Suprapubic skin (tissue), 4 donors: ENCODE measurements around the gene TSPAN14. TPM values are rescaled to one million over a fixed set of nuclear protein-coding genes. Genes with fewer than 3 reads are reported as not detected.
A peak's percentile ranks its signal among the peaks of the same experiment; 100 is the strongest.

Experiments
- DNase-seq, 2 donors: peaks; one replicate each; pipeline ENCODE4 v3.0.0-alpha.2; 2019; ENCODE audit warnings: low spot score in 2 of 2
- H3K27ac ChIP-seq: fragments of 200-600 bp; sonication (generic); one replicate; pipeline ENCODE4 v1.5.1; 2019
- H3K27me3 ChIP-seq: fragments of 200-600 bp; sonication (generic); one replicate; pipeline ENCODE4 v1.5.1; 2019
- H3K36me3 ChIP-seq: fragments of 200-600 bp; sonication (generic); one replicate; pipeline ENCODE4 v1.5.1; 2019
- H3K4me1 ChIP-seq: fragments of 200-600 bp; sonication (generic); one replicate; pipeline ENCODE4 v1.5.1; 2019
- H3K4me3 ChIP-seq: fragments of 200-600 bp; sonication (generic); one replicate; pipeline ENCODE4 v1.5.1; 2019; ENCODE audit warnings: mild to moderate bottlenecking
- H3K9me3 ChIP-seq: fragments of 200-600 bp; sonication (generic); one replicate; pipeline ENCODE4 v1.5.1; 2019
- CTCF ChIP-seq, 2 donors: fragments of 200-600 bp in 1 of 2; fragments of 450-650 bp in 1 of 2; sonication (generic) in 1 of 2; IDR thresholded peaks; one replicate each; pipeline ENCODE4 v1.5.1; 2016 to 2019; ENCODE audit warnings: antibody characterized with exemption in 2 of 2, mild to moderate bottlenecking in 1 of 2, moderate library complexity in 1 of 2
- EP300 ChIP-seq: sonication (generic); formaldehyde crosslinking; IDR thresholded peaks from one replicate; pipeline ENCODE4 v1.6.1; 2017; ENCODE audit warnings: antibody characterized with exemption
- POLR2A ChIP-seq, 2 donors: fragments of 450-650 bp; IDR thresholded peaks; one replicate each; pipeline ENCODE4 v1.6.1; 2017; ENCODE audit warnings: antibody characterized with exemption in 2 of 2, mild to moderate bottlenecking in 2 of 2, moderate library complexity in 2 of 2
- POLR2AphosphoS5 ChIP-seq, 3 donors: sonication (generic); formaldehyde crosslinking; IDR thresholded peaks; one replicate each; pipeline ENCODE4 v1.6.1; 2017; ENCODE audit warnings: antibody characterized with exemption in 3 of 3
- WGBS: methylation state at CpG from one replicate; pipeline ENCODE4 v1.1.5; 2018; 5-methylcytosine and 5-hydroxymethylcytosine counted together
- total RNA-seq, 4 donors: library from RNA; depleted of rRNA; stranded (reverse); fragments of >200 nt; gene quantifications; one replicate each; pipeline ENCODE4 v1.1.0, GENCODE V29; 2016

Gene TSPAN14
- total RNA-seq, 4 donors from 2014 or later = 99.7 to 145 (median 122) TPM

GRCh38 chr10:80492848-80493521 lies 38.9 kb downstream of the TSPAN14 start:
- Histone ChIP-seq H3K27me3 (no peaks in the 10 kb centered on the region), H3K36me3 (peaks cover 32% of the 10 kb centered on the region), H3K4me1 (peaks cover 97% of the 10 kb centered on the region), H3K9me3 (no peaks in the 10 kb centered on the region), H3K27ac (peak overlapping the region; percentile 47), H3K4me3 (no peak overlapping the region)
- TF ChIP-seq POLR2A (IDR thresholded peaks at IDR 0.05) = no peak
- no peak for TF ChIP-seq CTCF (IDR thresholded peaks at IDR 0.05)
- no peak for TF ChIP-seq POLR2AphosphoS5 (IDR thresholded peaks at IDR 0.05)
- no peak for TF ChIP-seq EP300
- WGBS = 75% methylated on average over 6 of the region's 6 CpGs
- no peak for DNase-seq

- DNase-seq = no peak
- no peak for TF ChIP-seq CTCF (IDR thresholded peaks at IDR 0.05)
- TF ChIP-seq EP300 = no peak
- TF ChIP-seq POLR2A (IDR thresholded peaks at IDR 0.05) = no peak
- no peak for TF ChIP-seq POLR2AphosphoS5 (IDR thresholded peaks at IDR 0.05)
- peaks cover 97% of the 10 kb centered on the region for H3K4me1 ChIP-seq
- no peaks in the 10 kb centered on the region for H3K9me3 ChIP-seq
- H3K4me3 ChIP-seq = no peak overlapping the region
- H3K27ac ChIP-seq = peak overlapping the region; percentile 47
- 30% methylated on average over 3 of the region's 4 CpGs for WGBS
- no peaks in the 10 kb centered on the region for H3K27me3 ChIP-seq
- H3K36me3 ChIP-seq = peaks cover 32% of the 10 kb centered on the region
Measured at GRCh38 chr10:80493522-80494051, 39.5 kb downstream of the TSPAN14 start.

DNA sequence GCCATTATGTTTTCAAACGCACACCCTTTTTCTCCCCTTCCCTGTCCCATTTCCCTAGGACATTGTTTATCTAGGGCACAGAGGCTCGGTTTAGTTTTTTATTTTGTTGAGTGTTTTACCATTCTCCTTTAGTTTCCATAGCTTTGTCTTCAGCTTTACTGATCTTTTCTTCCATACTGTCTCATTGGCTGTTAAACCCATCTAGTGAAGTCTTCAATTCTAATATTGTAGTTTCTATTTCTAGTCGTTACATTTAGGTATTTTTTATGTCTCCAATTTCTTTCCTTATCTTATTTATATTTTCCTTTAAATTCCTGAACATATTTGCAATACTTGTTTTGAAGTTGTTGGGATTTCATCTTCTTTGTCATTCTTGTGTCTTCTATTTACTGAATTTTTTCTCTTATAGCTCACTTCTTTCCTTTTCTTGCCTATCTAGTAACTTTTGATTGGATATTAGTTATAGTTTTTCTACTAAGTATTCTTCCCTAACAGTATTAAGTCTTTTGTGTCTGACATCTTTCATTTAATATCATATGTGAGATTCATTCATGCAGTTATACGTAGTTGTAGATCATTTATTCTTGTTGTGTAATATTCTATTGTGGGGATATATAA lies 42.6 kb downstream of the TSPAN14 start:
- Histone ChIP-seq H3K4me1 (peaks cover 100% of the 10 kb centered on the region), H3K27ac (peak overlapping the region; percentile 87), H3K27me3 (no peaks in the 10 kb centered on the region), H3K4me3 (no peak overlapping the region), H3K36me3 (peaks cover 5% of the 10 kb centered on the region), H3K9me3 (no peaks in the 10 kb centered on the region)
- no peak for TF ChIP-seq POLR2A (IDR thresholded peaks at IDR 0.05)
- TF ChIP-seq POLR2AphosphoS5 (IDR thresholded peaks at IDR 0.05) = no peak
- no peak for TF ChIP-seq EP300
- TF ChIP-seq CTCF (IDR thresholded peaks at IDR 0.05) = no peak
- no peak for DNase-seq
- WGBS = 91% methylated on average over 4 of the region's 4 CpGs

GRCh38 chr10:80497187-80498077 lies 43.3 kb downstream of the TSPAN14 start:
- no peak for TF ChIP-seq POLR2AphosphoS5 (IDR thresholded peaks at IDR 0.05)
- no peak for TF ChIP-seq EP300
- TF ChIP-seq CTCF (IDR thresholded peaks at IDR 0.05) = no peak
- no peak for TF ChIP-seq POLR2A (IDR thresholded peaks at IDR 0.05)
- no peaks in the 10 kb centered on the region for H3K27me3 ChIP-seq
- H3K27ac ChIP-seq = peak overlapping the region; percentile 87
- H3K4me1 ChIP-seq = peaks cover 100% of the 10 kb centered on the region
- DNase-seq = peak in 1 of 2 donors; percentile 86
- 49% methylated on average over 6 of the region's 7 CpGs for WGBS
- H3K36me3 ChIP-seq = peaks cover 1% of the 10 kb centered on the region
- no peak overlapping the region for H3K4me3 ChIP-seq
- H3K9me3 ChIP-seq = no peaks in the 10 kb centered on the region
